Stimulated activated CD8-positive, alpha-beta memory T cell treated with anti-CD3 and anti-CD28 coated beads, Interleukin-15, amount 100 ng/mL, for 24 hours (primary cell): ENCODE data around the gene GABRR1.
"Not testable (repeated sequence)": the region's sequence is repeated elsewhere in the genome, so short reads cannot be mapped to it uniquely, and the experiment has no call there.

Experiments
- DNase-seq: peaks from one replicate; pipeline ENCODE4 v3.0.0-alpha.2; 2020; ENCODE audit warnings: low read depth

GABRR1 gene

GRCh38 chr6:89154131-89154530, 63.0 kb downstream of the GABRR1 start:
- no peak for DNase-seq

GRCh38 chr6:89148016-89148750, 69.0 kb downstream of the GABRR1 start:
- DNase-seq, result no peak

- no peak for DNase-seq
These were observed 70.1 kb downstream of the GABRR1 start for GRCh38 chr6:89146718-89147700.

GRCh38 chr6:89145956-89146717, 71.0 kb downstream of the GABRR1 start, which contains the start of gene PM20D2:
Gene PM20D2 (plus strand): TSS chr6:89146055. CDS start chr6:89146145, 90 bp downstream.
- peak; percentile 49 for DNase-seq

- no peak for DNase-seq
These were observed 71.8 kb downstream of the GABRR1 start for GRCh38 chr6:89145091-89145955.

GRCh38 chr6:89144354-89144906, 72.7 kb downstream of the GABRR1 start:
- DNase-seq, result no peak

- DNase-seq, result no peak
These were observed 76.6 kb downstream of the GABRR1 start for GRCh38 chr6:89140347-89141156.

- no peak for DNase-seq
These were observed 77.4 kb downstream of the GABRR1 start for GRCh38 chr6:89139509-89140346.

- no peak for DNase-seq
These were observed 79.0 kb downstream of the GABRR1 start for GRCh38 chr6:89138173-89138572.

GRCh38 chr6:89134723-89135122, 82.4 kb downstream of the GABRR1 start:
- DNase-seq, result no peak

GRCh38 chr6:89133981-89134380, 83.2 kb downstream of the GABRR1 start:
- DNase-seq, result no peak

GRCh38 chr6:89132057-89132456, 85.1 kb downstream of the GABRR1 start:
- no peak for DNase-seq

- DNase-seq, result no peak
These were observed 85.6 kb downstream of the GABRR1 start for GRCh38 chr6:89131599-89131998.

GRCh38 chr6:89128256-89128671, 88.9 kb downstream of the GABRR1 start:
- not testable (repeated sequence) for DNase-seq
